Activated CD4-positive, alpha-beta T cell treated with anti-CD3 and anti-CD28 coated beads, Interleukin-2, Interleukin-6, amounts not matched to agents 100 ng/mL and 50 ng/mL, durations not matched to agents 16 hours and 8 hours (primary cell): ENCODE measurements around the gene ANTKMT.
A peak's percentile ranks its signal among the peaks of the same experiment; 100 is the strongest.
"Not testable (repeated sequence)": the region's sequence is repeated elsewhere in the genome, so short reads cannot be mapped to it uniquely, and the experiment has no call there.

ENCODE experiments used
- DNase-seq: peaks from one replicate; pipeline ENCODE4 v3.0.0-alpha.2; 2020

ANTKMT gene

DNA sequence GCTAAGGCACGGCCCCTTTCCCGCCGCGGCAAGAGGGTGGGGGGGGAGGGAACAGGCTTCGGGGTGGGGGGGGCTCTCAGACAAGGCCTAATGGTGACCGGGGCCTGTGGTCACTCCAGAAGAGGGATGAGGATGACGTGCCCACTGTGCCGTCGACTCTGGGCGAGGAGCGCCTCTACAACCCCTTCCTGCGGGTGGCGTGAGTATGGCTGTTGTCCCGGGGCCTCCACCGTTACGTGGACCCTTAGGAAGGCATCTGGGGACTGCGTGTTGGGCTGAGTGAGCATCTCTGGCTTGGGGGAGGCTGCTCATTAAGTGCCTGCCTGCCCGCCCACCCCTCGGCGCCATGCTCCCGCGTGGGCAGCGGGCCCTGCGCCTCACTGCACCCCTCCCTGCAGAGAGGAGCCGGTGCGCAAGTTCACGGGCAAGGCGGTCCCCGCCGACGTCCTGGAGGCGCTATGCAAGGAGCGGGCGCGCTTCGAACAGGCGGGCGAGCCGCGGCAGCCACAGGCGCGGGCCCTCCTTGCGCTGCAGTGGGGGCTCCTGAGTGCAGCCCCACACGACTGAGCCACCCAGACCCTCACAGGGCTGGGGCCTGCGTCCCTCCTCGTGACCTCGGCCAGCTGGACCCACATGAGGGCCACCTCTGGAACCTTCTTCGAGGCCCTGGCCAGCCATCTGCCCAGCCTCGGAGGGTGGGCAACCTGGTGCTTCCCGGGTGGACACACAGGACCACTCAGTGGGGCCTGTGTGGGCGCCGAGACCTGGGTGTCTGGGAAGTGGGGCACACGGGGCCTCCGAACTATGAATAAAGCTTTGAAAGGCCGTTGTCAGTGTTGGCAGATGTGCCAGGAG is 8.2 kb downstream of the ANTKMT start:
- DNase-seq: no peak

DNA sequence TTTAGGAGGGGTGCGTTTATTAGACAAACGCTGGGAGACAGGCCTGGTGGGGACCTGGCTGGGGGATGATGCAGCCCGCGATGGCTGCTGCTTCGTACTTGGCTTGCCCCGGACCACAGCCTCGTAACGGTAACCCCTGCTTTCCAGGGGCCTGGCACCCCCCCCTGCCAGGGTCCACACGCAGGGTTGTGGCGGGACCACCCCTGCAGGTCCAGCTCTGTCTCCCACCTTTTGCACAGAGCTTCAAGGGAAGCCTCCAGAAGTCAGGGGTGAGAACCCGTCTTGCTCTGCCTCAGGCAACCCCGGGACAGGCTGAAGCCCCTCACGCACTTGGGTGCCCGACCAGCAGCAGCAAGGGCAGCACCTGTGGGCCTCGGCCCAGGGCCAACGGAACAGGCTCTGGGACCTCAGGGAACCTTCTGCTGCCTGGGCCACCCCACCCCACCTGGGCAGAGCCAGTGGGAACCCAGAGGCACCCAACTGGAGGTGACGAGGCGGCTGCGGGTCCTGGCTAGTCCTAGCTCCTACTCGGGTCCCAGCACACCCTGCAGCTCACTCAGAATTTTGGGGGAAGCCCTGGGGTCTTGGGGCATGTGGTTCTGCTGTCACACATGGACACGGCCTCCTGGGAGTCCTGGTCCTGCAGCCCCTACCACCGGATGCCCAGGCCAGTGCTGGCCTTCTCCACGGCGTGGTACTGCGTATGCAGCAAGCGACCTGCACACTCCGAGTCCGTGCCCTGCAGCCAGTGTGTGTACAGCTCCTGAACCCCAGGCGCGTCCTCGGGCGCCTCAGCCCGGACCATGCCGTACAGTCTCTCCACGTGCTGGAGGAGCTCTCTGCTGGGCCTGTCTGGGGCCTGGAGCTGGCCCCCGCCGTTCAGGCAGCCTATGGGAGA is 9.1 kb downstream of the ANTKMT start:
- DNase-seq: no peak

DNA sequence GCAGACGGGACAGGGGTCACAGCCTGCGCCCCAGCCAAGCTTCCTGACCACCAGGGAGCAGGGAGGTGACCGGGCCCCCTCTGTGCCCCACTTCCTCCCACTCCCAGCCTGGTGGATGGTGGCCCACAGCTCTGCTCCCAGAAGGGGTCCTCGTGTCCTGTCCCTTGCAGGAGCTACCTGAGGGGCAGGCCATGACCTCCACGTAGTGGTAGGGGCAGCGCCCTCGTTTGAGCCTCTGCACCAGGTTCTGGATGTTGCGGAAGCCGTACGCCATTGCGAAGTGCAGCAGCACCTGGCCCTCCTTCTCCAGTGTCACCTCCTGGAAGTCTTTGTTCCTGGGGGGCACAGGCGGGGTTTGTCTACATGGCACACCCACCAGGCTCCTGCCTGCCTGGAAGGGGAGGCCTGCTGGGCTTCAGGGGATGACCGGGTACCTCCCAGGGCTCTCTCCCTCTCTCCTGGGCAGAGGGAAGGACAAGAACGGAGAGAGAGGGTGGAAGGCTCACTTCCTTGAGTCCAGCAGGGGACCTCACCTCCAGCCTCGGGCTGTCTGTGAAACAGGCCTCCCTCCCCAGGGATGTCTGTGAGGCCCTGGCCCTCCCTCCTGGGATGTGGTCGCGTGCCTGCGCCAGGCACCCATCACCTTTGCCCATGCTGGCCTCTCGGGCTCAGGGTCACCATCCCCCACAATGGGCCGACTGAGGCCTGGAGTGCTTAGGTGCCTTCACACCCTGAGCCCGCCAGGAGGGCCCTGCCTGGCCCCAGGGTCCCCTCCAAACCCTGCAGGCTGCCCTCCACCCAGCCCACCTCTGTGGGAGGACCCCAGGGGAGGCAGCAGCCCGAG is 9.9 kb downstream of the ANTKMT start:
- DNase-seq: no peak

DNA sequence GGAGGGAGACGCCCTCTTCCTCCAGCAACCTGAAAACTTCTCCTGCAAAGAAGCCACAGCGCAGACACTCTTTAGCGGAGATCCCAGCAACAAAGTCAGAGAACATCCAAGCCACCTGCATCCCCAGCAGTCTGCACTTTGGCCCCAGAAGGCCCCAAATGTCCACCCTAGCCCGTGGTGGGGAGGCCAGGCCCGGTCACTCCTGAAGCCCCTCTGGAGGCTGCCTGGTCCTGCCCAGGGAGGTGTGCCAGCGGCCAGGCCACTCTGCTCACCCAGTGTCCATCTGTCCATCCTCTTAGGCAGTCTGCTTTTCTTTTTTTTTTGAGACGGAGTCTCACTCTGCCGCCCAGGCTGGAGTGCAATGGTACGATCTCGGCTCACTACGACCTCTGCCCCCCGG is 11.4 kb downstream of the ANTKMT start:
- DNase-seq: no peak

DNA sequence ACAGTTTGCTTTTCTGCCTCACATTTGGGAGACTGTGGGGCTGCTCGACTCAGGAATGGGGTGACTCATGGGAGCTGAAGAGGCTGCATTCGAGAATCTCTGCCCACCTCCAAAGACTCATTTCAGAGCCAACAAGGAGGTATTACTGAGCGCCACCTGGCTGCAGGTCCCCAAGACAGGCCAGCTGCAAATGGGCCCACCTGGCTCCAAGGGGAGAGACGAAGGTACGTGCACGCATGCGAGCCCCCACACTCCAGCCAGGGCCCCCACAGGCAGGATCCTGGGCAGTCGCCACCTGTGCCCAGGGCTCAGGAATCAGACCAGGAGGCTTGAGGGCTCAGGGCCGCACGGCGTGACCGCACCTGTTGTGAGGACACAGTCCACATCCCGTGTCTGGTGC is 12.0 kb downstream of the ANTKMT start:
- no peak for DNase-seq

DNA sequence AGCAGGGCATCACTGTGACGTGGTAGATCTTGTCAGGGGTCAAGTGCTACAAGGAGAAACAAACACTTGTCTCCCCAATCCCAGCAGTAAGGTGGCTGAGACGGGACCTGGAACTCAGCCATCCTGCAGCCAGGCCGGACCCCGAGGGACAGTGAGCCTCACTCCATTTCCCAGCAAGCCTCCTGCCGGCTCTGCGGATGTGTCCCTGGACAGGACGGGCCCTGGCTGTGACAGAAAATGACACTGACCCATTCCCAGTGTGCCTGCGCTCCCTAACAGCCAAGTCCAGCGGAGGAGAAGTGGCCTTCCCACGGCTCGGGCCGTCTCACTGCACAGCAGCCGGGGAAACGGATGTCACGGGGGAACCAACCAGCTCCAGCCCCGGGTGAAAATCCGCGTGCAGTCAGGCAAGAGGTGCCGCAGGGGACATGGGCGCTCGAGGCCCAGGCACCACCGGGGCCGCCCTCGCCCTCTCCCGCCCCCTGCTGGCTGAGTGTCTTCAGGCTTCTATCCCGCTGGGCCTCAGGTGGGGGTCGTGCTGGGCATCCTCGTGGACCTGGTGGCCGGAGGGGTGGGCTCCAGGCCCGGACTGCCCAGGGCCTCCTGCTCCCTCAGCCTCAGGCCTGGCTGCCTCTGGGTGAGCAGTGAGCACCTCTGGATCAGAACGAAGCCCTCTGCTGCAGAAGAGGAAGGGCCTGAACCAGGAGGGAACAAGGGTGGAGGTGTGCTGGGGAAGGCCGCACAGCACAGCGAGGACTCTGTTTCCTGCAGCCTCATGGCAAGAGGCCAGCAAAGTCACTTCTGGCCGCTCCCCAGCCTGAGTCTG is 12.6 kb downstream of the ANTKMT start:
- DNase-seq: peak; percentile 39

DNA sequence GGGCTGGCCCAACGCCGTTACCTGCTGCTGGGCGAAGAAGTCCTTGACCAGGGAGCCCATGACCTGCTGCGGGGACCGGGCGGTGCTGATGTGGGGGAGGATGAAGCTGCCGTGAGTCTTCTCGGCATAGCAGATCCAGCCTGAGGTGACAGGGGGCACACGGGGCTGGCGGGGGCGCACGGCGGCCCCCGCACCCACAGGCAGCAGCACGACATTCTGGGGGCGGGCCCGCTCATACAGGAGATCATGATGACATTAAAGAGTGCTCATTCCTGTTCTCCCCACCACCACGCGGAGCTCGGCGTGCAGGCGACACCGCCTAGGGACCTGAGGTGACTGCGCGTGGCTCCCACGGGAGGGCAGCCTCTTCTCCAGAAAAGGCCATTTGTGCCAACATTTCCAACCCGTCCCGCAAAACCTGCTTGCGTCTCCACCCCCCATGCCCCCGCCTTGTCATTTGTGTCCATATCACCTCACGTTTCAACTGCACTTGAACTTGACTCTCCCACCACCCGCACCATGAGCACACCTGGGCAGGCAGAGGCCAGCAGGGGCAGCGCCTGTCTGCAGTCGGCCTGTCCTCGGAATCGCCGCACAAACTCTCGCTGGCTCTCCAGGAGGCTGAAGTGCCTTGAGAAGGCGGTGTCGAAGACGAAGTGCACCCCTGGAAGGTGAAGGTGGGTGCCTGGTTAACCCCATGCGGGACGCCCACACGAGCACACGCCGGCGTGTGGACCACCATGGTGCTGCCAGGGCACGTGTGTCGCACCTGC is 13.4 kb downstream of the ANTKMT start:
- no peak for DNase-seq

DNA sequence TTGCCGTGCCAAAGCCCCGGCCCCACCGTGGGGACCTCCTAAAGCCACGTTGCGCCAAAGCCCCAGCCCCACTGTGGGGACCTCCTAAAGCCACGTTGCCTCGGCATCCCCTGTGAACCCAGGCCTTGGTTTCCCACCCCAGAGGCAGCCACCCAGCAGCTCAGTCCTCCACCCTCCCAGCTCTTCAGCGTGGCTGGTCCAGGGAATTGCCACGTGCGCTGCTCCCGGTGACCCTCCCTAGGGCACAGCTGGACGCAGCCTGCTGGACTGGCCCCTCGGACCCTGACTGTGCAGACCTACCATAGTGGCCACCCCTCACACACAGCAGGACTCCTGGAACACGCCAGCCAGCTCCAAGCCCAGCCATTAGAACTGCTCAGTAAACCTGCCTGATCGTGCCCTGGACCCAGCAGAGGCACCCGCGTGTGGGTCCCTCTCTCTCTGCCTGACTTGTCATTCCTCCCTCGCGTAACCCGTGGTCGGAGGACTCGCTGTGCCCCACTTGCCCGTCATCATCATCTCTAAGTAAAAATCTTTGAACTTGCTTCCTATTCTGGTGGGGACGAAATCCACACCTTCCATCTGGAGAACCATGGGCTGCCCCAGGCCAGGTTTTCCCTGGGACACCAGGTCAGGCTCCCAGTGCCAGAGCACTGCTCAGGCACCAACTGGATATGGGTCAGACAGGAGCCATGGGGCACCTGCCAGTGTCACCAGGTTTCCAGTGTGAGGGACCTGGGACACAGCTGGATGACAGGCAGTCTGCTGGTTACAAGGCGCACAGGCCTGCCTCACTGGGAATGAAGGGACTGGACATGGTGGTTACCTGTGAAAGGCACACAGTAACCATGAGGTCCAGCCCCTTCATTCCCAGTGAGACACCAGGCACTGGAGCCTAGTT is 14.3 kb downstream of the ANTKMT start:
- DNase-seq: no peak

DNA sequence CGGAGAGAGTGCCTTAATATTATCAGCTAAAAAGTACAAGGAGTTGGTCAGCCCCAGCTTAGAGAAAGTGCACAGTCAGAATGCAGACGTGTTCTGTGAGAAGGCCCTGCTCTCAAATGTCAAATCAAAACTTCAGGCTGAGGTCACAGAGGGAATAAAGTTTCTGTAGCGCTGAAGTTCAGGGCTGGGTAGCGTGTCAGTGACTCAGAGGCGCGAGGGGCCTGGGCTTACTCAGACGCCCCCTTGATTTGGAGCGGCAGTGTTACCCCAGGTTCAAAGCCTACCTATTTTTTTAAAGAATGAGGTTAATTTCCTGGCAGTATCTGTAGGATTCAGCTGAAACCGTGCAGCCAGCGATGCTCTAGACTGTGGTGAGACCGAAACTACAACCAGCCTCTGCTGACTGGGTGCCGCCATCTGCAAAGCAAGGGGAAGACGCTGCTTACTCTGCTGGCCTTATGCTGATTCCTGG is 15.1 kb downstream of the ANTKMT start:
- DNase-seq: peak; percentile 90

DNA sequence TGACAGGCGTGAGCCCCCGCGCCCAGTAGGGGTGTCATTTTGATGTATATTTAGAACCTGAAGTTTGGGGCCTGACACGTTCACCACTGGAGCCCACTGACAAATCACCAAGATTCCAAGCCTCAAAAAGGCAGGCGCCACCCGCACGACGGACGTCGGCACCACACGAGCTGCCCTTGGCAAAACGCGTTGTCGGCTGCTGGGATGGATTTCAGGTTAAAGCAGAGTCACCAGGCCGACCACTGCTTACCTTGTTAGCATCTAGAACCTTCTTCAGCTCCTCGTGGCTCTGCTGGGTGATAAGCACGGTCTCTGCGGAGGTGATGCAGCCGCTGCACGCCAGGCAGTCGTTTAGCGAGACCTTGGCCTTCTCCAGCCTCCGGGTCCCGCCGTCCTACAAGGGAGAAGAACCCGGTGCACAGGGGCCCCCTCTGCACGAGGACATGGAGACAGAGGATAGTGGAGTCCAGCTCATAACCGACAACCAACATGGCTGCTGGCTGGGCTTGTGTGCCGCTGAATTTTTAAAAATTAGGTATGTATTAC is 16.1 kb downstream of the ANTKMT start:
- DNase-seq: no peak

DNA sequence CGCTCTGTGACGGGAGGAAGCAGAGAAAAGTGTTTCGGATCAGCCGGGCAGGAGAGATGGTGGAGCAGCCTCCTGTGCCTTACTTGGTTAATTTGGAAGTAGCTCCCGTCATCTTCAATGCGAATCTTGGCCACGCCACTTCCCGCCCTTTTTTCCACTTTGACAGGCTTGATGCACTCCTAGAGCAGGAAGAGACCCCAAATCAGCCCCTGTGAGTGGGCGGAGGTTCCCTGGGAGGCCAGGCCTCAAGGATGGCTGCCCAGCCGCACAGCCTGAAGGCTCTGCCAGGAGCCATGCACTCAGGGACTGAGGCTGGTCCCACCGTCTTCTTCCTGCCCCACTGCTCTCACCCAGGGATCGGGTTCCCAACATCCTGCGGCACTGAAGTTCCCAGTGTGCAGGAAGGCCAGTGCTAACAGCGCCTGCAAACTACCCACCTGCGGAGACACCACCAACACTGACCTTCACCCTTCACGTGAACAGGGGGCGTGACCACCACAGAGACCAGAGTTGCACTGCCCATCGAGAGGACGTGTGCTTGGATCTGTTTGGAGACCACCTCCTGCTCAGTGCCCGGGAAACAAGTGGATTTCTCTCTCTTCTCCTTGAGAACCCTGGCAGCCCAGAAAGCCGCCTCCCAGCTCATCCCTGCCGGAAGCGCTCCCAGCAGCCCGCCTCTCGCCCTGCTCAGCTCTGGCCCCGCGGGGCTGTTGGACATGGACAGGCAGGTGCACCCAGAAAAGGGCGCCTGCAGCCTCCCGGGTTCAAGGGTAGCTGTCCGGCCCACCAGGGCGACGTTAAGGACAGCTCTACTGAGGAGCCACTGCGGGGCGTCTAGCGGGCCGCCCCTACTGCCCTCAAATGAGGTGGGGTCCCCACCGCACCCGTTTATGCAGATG is 18.9 kb downstream of the ANTKMT start:
- DNase-seq: no peak

DNA sequence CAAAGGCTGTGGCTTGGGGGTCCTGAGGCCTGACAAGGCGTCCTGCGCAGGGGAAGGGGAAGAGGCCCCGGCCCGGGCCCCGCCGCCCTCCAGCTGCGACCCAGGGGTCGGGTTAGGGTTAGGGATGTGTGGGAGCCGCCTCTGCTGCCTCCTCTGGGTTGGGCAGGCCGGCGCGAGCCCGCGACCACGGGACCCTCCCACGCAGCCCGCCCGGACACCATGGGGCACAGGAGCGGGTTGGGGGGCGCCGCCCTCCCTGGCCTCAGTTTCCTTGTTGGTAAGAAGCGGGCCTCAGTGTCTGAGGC is 19.5 kb downstream of the ANTKMT start:
- DNase-seq: no peak

DNA sequence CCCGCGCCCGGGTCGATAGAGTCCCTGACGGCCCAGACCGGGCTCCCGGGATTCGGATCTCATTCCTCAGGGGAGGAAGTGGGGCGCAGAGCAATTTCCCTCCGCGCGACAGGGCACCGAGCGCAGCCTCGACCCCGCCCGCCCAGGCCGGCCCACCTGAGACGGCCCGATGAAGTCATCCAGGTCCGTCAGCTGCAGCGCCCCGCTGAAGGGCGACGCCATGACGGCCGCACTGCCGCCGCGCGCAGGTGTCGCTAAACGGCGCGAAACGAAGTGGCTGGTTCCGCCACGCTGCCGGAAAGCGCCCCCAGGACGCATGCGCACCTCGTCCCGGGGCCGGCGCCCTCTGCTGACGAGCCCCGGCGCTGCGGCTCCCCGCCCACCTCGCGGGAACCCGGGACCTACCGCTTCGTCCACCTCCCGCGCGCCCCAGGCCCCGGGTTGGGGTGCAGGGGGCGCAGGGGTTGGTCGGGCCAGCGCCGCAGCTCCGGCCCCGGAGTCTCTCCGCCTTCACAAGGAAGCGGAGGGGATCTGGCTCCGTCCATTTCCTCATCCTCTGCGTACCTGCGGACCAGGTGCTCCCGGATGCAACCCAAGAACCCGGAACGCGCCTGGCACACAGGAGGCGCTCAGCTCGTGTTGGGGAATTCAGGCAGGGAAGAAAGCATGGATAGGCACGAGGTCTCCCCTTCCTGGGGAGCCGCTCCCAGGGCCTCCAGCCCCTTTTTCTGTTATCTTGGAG is 20.0 kb downstream of the ANTKMT start, which contains the start of gene CIAO3:
TSS of gene CIAO3 (minus strand) at position 234 of the 742 bp plus-strand sequence. CDS start at position 222, 12 bp downstream.
- DNase-seq: peak; percentile 94

DNA sequence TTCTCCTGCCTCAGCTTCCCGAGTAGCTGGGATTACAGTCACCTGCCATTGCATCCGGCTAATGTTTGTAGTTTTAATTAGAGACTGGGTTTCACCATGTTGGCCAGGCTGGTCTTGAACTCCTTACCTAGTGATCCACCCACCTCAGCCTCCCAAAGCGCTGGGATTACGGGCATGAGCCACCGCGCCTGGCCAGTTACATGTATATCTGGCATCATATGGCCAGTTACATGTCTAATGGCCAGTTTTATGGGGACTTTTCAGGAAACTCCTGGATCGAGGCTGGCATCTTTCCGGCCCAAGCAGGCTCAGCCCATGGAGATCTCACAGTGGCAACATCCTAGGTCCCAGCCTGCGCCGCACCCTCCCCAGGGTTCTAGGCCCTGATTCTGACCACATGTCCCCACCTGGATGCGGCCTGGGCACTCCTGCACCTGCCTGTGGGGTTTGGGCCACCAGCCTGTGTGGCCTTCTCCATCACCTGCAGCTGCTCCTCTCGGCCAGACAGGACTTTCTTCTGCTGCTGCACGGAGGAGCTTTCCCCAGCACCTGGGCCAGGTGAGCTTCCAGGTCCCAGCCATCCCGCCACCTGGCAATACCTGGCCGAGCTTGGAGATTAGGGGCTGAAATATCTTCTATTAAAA is 21.2 kb downstream of the ANTKMT start:
- no peak for DNase-seq

DNA sequence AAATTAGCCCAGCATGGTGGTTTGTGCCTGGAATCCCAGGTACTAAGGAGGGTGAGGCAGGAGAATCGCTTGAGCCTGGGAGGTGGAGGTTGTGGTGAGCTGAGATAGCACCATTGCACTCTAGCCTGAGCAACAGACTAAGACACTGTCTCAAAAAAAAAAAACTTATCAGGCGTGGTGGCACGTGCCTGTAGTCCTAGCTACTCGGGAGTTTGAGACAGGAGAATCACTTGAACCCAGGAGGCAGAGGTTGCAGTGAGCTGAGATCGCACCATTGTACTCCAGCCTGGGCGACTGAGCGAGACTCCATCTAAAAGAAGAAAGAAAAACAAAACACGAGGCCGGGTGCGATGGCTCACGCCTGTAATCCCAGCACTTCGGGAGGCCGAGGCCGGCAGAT is 21.9 kb downstream of the ANTKMT start:
- not testable (repeated sequence) for DNase-seq

DNA sequence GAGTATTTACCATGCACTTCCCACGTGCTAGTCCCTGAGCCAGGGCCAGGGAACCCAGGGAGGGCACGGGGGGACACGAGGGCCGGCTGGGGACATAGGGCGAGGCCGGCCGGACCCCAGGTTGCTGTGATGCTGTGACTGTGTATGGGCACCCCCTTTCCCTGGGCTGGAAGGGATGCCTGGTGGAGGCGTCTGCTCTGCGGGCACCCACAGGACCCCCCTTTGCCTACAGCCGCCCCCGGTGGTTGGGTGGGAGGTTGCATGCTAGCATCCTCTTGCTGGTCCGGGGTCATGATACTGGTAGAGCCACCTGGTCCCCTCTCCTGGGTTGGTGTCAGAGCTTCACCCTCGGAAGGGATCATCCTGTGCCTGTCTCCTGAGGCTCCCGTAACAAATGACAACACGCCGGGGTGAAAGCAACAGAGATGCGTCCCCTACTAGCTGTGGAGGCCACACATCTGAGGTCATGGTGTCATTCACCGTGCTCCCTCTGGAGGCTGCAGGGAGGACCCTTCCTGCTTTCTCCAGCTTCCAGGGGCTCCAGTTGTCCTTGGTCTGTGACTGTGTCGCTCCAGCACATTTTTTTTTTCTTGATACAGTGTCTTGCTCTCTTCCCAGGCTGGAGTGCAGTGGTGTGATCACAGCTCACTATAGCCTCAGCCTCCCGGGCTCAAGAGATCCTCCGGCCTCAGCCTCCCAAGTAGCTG is 23.0 kb downstream of the ANTKMT start:
- DNase-seq: no peak

DNA sequence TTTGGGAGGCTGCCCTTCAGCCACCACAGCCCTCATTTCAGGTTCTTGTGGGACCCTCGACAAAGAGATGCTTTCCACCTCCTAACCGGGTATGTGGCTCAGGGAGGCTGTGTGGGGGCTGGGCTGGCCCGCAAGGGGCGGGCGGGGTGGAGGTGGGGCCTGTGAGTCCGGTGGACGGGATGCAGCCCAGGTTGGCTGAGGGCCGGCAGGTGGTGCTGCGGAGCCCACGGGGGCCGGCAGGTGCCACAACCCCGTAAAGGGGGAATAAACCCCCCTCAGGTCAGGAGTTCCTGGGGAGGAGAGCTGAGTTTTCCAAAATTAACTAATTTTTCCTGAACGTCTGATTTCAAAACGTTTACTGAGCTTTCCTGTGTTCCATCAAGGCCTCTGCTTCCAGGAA is 24.8 kb downstream of the ANTKMT start:
- peak; percentile 40 for DNase-seq
